GM21529 (cell line): ENCODE data around the gene ZNF862.
"Not testable (repeated sequence)": the region's sequence is repeated elsewhere in the genome, so short reads cannot be mapped to it uniquely, and the experiment has no call there.

Source experiments
- ATAC-seq: cut with Tn5 transposase; IDR thresholded peaks from one replicate; pipeline ENCODE4 v1.9.1; 2021; ENCODE audit not compliant: unreplicated experiment

The ZNF862 gene

DNA sequence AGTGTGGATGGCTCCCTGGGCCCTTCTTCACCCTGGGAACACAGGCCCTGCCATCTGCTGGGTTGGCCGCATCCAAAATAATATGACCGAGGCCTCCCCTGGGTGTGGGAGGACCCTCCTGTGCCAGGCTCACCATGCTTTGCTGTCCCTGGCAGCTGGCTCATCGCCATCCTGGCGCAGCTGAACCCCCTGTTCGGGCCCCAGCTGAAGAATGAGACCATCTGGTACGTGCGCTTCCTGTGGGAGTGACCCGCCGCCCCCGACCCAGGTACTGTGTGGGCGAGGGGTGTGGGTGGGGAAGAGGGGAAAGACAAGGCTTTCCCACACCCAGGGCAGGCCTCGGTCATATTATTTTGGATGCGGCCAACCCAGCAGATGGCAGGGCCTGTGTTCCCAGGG lies 40.3 kb downstream of the ZNF862 start:
- ATAC-seq, result no peak

DNA sequence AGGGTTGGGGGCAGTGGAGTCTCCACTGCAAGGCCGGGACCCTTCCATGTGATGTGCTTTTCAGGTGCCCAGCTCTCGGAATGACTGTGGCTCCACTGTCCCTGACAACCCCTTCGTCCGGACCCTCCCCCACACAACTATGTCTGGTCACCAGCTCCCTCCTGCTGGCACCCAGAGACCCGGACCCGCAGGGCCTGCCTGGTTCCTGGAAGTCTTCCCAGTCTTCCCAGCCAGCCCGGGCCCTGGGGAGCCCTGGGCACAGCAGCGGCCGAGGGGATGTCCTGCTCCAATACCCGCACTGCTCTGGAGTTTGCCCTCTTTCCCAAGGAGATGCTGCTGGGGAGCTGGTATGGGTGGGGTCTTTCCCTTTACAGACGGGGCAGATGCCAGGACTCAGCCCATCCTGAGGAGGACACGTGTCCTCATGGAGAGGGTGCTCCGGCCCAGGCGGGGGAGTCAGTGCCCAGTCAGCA lies 41.1 kb downstream of the ZNF862 start:
- ATAC-seq, result no peak

DNA sequence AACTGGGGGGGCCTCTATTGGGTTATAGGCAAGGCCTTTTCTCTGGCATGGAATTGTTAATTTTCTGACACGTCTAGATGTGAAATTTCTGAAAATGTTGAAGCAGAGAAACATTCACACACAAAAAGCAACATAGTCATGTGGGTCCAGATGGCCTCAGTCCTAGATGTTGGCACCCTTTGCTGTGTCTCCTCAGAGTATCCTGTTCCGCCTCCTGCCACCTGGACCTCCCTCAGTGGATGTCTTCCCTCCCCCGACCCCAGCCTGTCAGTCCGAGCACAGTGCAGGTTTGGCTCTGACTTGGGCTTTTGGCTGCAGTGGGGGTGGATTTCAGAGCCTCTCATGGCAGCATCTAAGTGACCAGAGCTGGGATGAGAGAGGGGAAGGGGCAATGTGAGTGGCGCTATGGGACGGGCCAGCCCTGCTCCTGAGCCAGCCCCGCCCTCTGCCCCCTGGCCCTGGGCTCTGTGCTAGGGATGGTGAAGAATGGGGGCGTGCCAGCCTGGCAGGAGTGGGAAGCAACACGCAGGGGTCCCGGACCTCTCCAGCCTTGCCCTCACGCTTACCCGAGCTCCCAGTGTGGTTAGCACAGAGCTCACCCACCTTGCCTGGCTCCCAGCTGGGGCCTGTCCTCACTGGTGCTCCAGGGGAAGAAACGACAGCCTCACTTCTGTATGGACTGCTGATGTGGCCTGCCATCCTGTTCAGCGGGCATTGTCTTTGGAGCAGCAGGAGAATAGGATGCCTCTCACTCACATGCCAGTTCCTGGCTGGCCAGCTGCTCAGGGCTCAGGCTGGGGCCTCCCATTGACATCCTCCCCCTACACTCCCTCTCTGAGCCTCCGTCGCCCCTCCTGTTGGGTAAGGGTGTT lies 41.8 kb downstream of the ZNF862 start:
- ATAC-seq, result no peak

DNA sequence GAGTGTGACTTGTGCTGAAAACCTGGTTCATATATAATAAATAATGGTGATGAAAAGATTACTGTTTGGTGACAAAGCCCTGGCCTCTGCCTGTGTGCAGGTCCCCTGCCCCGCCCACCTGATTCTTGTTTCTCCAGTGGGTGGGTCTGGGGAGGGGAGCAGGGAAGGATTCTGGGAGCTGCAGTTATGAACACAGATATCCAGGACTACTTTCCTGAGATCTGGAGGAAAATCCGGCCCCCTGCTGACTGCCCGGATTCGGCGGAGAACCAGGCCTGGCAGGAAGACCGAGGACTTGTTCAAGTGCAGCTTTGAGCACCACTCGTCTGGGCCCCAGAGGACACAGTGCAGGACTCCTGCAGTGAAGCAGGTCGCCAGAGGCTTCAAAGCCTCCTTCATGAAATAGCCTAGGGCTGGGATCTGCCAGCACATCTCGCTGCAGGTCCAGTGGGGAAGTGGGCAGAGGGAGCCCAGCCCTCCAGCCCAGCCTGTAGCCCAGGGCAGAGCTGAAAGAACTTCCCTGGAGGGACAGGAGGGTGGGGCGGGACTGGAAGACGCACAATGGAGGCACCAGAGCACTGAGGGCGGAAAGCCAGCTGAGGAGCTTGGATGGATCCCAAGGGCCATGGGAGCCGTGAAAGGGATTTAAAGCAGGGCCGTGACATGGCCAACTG lies 42.6 kb downstream of the ZNF862 start:
- ATAC-seq, result no peak

DNA sequence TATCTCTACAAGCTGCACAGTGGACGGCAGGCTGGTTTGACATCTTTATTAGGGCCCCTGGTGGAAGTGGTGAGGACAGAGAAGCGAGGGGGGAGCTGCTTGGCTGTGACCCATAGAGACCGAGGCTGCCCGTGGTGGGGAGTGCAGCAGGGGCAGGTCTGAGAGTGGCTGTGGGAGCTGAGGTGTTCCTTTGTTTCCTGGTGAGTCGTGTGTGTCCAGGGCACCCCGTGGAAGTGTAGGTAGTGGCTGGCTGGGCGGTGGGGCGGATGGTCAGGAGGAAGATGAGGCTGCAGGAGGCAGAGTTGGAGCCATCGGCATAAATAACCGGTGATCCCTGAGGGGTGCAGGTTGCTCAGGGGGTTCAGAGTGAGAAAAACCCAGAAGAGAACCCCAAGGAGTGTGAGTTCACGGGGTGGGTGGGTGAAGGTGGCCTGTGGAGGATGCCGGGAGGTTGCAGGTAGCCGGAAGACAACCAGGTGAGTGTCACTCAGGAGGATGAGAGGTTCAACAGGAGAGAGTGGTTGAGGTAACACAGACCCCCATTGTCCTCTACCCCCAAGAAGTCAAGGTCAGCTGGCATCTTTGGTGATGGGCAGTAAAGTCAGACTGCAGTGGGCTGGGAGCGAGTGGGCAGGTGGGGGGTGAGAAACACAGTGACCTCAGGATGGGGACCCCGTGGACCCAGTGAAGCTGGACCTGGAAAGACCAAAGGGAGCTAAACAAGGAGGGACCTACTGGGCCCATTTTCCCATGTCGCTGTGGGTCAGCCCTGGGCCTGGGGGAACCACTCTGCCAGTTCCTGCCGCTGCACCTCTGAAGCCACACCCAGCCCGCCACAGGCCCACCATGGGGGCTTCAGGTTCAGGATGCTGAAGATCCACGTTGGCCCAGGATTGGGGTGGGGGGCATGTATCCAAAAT lies 43.4 kb downstream of the ZNF862 start:
- no peak for ATAC-seq

DNA sequence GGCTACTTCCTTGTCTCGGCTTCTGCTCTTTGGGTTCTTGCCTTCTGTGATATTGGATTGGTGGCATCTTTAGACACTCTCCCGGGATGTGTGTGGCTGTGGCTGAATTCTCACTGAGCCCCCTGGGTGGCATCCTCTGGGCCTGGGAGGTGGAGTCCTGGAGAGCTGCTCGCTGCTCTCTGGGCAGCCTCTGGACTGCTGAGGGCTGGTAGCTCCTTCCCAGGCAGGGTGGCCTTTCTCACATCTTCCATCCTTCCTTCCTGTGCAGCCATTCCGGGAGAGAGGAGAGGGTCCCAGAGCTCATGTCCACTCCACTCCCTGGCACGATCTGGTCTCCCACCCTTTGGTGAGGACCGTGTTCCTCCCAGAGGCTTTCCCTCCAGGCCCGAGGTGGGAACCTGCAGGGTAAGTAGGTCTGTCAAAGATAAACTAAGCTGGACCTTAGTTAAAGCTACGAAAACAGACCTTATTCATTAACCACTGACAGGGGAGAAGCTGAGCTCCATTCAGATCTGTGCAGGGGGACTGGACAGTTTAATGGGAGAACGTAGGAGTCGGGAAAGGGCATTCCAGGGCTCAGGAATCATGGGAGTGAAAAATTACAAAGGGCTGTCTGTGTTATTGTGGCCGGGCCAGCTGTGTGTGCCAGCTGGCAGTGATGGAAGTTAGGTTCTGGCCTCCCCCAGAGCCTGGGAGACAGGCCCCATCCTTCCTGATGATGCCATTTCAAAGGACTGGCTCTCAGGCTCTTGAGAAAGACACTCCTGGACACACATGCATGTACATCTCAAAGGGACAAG lies 44.3 kb downstream of the ZNF862 start:
- ATAC-seq, result no peak

DNA sequence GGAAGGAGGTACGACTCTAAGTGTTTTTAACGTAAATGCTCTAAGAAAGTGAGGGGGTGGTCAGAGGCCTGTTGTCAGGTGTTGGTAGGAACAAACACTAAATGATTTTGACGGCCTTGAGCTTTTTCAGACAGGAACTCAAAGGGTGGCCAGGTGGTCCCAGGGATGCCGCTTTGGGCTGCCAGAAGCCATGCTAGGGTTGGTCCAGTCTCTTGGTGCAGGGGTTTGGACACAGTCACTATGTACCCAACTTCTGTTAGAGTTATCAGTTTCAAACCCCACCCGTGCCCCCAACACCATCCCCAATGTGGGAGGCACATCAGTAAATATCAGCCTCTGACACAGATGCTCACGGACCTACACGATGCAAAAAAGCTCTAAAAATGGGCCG lies 44.9 kb downstream of the ZNF862 start:
- ATAC-seq, result no peak

DNA sequence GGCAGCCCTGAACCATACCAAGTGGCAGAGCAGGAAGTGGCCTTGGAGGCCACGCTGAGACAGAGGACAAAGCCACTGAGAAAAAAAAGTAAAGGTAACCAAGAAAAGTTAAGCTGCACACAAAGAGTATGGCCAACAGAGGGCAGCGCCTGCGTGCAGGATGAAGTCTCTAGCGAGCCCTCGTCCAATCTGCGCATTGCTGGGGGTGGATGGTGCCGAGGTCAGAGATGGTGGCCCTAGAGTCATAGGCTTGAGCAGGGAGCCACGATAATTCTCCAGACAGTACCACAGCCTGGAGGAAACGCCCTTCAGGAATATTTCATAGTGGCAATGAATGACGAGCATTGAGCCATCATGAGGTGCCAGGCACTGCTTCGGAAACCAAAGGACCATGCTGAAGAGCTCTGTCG lies 45.3 kb downstream of the ZNF862 start:
- ATAC-seq, result no peak

DNA sequence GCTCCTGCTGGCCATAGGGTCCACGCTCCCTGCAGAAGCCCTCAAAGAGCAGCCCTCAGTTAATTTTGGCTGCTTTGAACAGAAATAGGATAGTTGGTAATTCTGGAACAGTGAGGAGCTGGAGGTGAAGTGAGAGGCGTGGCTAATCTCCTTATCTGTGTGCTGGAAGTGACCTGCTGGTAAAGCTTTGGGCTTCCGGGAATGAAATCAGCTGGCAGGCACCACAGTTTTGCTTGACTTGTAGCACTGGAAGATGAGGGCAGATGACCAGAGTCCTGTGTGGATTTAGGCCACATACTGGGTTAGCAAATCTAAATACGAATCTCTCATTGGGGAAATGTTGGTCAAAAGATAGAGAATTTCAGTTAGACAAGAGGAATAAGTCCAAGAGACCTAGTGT lies 45.8 kb downstream of the ZNF862 start:
- ATAC-seq, result no peak

DNA sequence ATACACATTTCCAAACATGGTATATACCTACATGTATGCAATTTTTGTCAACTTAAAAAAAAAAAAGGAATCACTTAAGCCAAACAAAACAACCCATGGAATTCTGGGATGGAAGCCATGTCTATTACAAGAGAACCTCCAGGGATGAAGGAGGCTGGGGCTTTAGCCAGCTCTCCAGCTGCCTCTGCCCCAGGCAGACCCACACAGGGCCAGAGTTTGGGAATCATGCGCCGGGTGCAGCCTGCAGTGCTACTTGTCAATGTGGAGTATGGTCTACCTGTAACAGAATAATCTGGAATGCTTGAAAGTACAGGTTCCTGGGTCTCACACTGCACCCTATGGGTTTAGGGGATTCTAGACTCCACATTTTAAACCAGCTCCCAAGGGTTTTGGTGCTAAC lies 46.4 kb downstream of the ZNF862 start:
- ATAC-seq, result no peak

DNA sequence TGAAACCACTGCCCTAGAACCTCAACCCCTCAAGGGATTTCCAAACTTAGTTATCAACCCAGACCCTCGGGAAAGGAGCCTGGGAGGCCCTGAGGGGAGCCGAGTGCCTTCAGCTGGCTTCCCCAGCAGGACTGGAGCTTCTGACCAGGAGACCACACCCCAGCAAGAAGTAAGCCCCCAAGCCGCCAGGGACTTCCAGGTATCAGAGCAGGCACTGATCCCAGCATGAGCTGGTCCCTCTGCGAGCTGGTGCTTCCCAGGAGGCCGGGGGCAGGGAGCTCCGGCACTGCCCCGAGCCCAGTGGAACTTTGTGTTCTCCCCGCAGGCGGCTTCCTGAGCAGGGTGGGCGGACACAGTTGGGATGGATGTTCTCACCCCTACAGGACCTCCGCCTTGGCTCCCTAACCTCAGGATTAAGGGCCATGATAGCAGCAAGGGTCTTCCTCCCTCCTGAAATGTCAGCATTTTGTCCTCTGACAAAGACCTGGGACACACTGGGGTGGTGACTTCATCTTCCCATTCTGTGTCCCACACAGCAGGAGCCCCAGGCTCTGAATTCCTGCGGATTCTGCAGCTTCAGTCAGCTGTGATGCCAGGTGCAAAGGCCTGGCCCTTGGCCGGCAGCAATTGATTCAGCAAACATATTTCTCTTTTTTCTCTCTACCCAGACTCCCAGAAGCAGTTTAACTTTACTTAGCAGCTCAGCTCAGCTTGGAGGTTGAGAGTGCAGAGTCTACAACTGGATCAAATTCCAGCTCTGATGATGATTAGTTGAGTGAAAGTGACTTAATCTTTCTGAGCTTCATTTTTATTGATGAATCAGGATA lies 47.2 kb downstream of the ZNF862 start:
- ATAC-seq, result no peak

DNA sequence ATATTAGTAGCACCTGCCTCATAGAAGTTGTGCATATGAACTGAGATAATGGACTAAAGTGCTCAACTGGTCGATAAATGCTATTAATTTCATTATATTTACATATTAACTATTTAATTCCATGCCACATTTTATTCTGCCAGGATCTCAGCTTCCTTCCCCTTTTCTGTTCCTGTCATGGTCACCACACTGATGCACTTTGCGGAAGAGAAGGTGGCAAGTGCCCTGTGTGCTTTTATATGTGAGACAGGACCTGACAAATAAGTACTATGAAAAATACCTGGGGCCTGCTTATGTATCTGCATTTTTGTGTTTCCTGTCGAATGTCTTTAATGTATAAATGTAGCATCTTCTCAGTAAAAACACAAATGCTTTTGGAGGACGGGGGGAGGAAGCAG lies 47.8 kb downstream of the ZNF862 start:
- ATAC-seq, result no peak

DNA sequence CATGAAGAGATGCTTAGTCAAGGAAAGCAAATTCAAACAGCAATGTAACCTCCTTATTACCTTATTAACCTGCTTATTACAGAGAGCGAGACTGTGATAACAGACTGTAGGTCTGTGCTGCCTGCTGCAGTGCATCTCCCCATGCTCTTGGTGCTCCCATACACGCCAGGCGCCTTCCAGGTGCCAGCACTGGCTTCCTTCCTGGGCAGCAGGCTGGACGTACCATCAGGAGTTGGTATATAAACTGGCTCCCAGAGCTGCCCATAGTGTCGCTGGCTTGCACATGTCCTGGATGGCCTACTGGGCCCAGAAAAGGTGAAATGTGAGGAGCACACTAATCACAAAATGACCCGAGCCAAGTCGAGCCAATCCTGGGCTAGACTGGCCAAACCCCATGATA lies 49.1 kb downstream of the ZNF862 start:
- no peak for ATAC-seq

DNA sequence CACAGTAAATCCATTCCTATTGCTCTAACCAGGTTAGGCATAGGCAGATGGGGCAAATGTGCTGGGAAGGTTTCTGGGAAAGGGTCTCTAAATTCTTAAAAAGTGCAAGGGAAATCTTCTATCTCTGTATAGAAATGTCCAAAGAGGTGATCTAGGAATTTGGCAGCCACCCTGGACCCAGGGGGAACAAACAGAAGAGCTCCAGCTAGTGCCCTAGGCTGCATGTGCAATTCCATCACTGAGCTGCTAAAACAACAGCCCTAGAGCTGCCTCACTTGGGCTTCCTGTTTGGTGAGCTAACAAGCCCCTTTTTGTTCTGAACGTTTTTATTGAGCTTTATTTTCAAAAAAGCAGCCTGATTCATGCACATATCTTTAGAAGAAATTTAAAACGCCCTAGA lies 52.5 kb downstream of the ZNF862 start:
- ATAC-seq, result not testable (repeated sequence)

DNA sequence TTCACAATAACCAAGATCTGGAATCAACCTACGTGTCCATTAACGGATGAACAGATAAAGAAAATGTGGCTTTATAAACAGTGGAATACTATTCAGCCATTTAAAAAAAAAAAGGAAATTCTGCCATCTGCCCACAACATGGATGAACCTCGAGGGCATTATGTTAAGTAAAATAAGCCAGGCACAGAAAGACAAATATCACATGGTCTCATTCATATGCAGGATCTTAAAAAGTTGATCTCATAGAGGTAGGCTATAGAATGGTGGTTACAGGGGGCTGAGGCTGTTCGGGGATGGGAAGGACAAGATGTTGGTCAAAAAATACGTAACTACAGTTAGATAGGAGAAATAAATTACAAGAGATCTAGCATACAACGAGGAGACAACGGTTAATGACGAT lies 56.8 kb downstream of the ZNF862 start:
- ATAC-seq, result not testable (repeated sequence)

DNA sequence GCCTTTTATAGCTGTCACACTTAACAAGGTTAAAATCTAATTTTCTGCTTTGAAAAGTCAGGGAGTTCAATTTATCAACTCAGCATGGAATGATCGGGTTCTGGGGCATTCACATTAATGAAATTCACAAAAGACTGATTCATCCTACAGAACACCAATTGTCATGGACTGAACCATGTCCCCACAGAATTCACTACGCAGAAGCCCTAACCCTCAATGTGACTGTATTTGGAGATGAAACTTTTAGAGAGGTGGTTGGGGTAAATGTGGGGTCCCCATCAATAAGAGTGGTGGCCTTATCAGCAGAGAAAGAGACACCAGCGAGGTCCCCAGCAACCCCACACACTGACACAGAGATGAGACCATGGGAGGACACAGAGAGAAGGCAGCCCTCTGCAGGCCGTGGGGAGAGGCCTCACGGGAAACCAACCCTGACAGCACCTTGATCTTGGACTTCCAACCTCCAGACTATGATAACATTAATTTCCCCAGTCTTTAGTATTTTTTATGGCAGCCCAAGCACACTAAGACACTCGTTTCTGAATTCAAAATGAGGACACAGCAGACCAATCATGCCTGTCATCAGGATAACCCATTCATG lies 69.7 kb downstream of the ZNF862 start:
- ATAC-seq, result not testable (repeated sequence)

DNA sequence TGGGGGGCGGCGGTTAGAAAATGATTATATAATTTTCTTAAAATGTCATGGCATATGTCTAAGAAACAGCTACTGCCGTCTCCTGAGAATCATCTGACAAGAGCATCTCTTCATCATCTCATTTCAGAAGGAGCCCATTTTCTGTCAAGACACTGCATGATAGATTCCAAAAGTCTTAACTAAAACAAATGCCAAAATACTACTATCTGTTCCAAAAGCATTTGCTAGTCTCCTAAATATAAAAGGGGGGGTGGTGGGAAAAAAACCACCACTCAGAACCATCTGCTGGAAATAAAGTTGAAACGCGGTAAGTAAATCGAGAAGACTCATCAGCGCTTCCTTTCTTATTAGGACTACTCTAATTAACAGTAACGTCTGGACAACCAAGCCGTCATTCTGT lies 72.0 kb downstream of the ZNF862 start:
- ATAC-seq, result not testable (repeated sequence)

DNA sequence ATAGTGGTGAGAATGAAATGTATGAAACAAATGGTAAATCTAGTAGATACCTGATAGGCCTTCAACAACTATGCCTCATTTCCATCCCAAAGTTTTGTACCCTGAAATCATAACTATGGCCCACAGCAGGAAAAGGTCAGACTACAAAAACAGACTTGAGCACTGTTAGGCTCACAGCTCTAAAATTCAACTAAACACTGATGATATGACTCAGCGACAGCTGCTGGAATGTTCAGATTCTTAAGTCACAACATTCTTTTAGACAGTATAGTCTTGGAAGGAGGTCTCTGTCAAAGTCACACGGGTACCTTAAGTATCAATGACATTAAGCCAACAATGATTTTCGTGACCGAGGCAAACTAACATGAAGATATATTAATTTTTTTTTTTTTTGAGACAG lies 74.0 kb downstream of the ZNF862 start:
- ATAC-seq, result not testable (repeated sequence)
